Inferior parietal cortex (tissue), 1 donor: ENCODE results near the gene VKORC1L1.
"Not testable (repeated sequence)": the region's sequence is repeated elsewhere in the genome, so short reads cannot be mapped to it uniquely, and the experiment has no call there.

Source experiments
- DNase-seq: peaks from one replicate; pipeline ENCODE4 v3.0.0-alpha.2; 2016; ENCODE audit errors: extremely low spot score

VKORC1L1 gene

GRCh38 chr7:65872776-65873581 lies at the start of gene VKORC1L1:
VKORC1L1 (plus strand) TSS chr7:65873074; CDS start chr7:65873372, 298 bp downstream.
- peak; percentile 85 for DNase-seq

GRCh38 chr7:65827366-65827765 lies 45.5 kb upstream of the VKORC1L1 start:
- DNase-seq, result no peak

DNA sequence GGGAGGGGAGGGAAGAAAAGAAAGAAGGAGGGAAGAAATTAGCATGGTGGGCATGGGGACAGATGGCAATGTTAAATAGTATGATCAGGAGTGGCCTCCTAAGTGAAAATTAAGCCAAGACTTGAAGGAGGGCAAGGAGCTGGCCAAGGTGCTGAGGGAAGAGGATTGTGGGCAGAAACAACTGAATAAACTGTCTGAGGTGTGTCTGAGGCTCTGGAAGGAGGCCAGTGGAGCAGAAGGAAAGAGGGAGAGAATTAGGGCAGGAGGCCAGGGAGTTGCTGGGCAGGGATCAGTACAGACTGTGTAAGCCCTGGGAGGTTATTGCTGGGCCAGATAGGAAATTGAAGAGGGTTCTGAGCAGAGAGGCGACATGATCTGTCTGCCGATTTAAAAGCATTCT lies 40.6 kb upstream of the VKORC1L1 start:
- DNase-seq, result no peak

- not testable (repeated sequence) for DNase-seq
These were observed 36.2 kb upstream of the VKORC1L1 start for GRCh38 chr7:65836684-65837083.

- DNase-seq, result not testable (repeated sequence)
These were observed 35.3 kb upstream of the VKORC1L1 start for GRCh38 chr7:65837541-65837956.

GRCh38 chr7:65839846-65840245 lies 33.0 kb upstream of the VKORC1L1 start:
- DNase-seq, result no peak

GRCh38 chr7:65840446-65840845 lies 32.4 kb upstream of the VKORC1L1 start:
- no peak for DNase-seq

DNA sequence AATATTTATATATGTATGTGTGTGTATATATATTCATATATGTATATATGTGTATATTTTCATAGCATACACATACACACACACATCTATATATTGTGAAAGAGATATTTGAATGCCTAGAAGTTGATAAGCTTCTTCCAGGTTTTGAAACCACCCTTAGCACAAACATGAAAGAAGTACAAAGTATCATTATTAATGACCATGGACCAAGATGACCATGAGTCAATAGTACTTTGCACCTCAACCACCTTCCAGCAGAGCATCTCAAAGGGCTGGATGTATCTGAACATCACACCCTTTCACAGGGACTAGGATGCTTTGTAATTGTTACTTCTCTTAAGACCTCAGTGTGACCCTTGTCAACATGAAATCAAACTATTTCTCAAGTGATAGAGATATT lies 29.3 kb upstream of the VKORC1L1 start:
- not testable (repeated sequence) for DNase-seq

DNA sequence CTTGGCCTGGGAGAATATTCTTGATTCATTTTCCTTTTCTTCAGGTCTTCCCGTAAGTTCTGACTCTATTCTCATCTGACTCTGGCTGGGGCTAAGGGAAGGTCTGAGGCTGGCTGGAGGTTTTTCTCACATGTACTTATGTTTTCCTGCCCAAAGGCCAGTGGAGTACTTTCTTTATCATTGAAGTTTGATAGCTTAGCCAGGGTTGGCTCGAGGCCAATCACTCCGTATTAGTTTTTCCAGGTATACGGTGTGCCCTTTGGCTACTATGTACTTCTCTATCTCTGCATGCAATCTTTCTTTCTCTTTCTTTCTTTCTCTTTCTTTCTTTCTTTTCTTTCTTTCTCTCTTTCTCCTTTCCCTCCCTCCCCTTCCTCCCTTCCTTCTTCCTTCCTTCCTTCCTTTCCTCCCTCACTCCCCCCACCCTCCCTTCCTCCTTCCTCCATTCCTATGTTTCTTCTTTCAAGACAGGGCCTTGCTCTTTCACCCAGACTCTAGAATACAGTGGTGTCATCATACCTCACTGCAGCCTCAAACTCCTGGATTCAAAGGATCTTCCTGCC lies 26.8 kb upstream of the VKORC1L1 start:
- DNase-seq, result no peak

DNA sequence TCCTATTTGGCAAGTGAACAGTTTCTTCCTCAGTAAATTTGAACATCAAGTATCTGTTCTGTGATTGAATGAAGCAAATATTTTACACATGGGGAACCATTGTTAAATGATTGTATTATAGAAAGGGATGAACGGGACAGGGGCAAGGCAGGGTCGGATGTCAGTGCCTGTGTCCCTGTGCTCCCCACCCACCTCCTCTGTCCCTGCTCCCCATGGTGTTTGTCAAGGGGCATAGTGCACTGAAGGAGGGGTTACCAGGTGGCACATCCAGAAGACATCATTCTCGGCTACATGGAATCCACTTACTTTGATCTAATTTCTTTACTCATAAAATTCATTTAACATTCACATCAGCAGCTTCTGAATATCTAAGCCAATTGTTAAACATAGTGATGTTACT lies 19.4 kb upstream of the VKORC1L1 start:
- not testable (repeated sequence) for DNase-seq

DNA sequence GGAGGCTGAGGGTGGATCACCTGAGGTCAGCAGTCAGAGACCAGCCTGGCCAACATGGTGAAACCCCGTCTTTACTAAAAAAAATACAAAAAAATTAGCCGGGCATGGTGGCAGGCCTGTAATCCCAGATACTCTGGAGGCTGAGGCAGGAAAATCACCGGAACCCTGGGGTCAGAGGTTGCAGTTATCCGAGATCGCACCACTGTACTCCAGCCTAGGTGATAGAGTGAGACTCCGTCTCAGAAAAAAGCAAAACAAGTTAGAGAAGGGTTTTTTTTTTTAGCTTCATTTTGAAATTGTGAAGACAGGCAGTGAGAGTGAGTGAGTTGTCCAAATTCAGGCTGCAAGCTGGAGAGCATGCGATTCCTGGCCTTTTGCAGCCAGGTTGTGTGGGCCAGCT lies 19.0 kb upstream of the VKORC1L1 start:
- DNase-seq, result not testable (repeated sequence)

DNA sequence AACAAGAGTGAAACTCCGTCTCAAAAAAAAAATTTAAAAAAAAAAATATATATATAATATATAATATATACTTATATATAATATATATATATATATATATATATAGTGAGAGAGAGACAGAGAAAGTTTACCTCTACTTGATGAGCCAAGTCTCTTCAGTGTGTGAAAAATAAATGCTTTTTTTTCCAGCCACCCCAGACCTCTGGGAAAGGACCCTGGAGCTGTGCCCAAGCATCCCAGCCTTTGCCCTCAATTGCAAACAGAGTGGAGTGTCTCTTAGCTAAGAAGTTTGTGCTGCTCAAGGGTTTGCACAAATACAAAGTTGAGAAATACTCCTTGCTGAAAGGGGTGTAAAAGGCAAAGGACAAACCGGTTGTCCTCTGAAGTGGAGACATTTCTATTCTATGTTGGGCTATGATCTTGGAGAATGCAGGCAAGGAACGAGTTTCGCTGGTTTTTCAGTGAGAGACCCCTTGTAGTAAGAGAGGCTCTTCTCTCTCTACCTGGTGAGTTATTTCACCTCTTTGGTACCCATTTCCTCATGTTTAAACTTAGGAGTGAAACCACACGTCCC lies 15.5 kb upstream of the VKORC1L1 start:
- not testable (repeated sequence) for DNase-seq

GRCh38 chr7:65858660-65859059 lies 14.2 kb upstream of the VKORC1L1 start:
- DNase-seq, result not testable (repeated sequence)

GRCh38 chr7:65866244-65866643 lies 6.6 kb upstream of the VKORC1L1 start:
- DNase-seq, result not testable (repeated sequence)

GRCh38 chr7:65867681-65868080 lies 5.2 kb upstream of the VKORC1L1 start:
- DNase-seq, result not testable (repeated sequence)

- DNase-seq, result not testable (repeated sequence)
These were observed 3.6 kb upstream of the VKORC1L1 start for GRCh38 chr7:65869312-65869711.

- DNase-seq, result not testable (repeated sequence)
These were observed 1.4 kb upstream of the VKORC1L1 start for GRCh38 chr7:65871451-65871850.

GRCh38 chr7:65873582-65874193 lies 814 bp downstream of the VKORC1L1 start:
- peak; percentile 5 for DNase-seq

GRCh38 chr7:65875715-65876114 lies 2.8 kb downstream of the VKORC1L1 start:
- DNase-seq, result not testable (repeated sequence)

GRCh38 chr7:65879292-65880153 lies 6.6 kb downstream of the VKORC1L1 start:
- DNase-seq, result not testable (repeated sequence)

- not testable (repeated sequence) for DNase-seq
These were observed 7.4 kb downstream of the VKORC1L1 start for GRCh38 chr7:65880242-65880641.
